GM12878 (cell line): ENCODE measurements around the gene ANKRD13C. TPM values are rescaled to one million over a fixed set of nuclear protein-coding genes. Genes with fewer than 3 reads are reported as not detected.

Source experiments
- BACH1 ChIP-seq: fragments of 450-650 bp; IDR thresholded peaks from 2 replicates; pipeline ENCODE4 v1.6.1; 2017; ENCODE audit warnings: mild to moderate bottlenecking, borderline replicate concordance
- BRCA1 ChIP-seq: IDR thresholded peaks from 2 replicates; pipeline ENCODE4 v1.6.1; 2011; ENCODE audit warnings: low read depth, low read length, improper control_type of control experiment
- CEBPZ ChIP-seq: fragments of 150-350 bp; IDR thresholded peaks from 2 replicates; pipeline ENCODE4 v1.6.1; 2016; ENCODE audit warnings: low read depth, low read length
- CHD1 ChIP-seq: IDR thresholded peaks from 2 replicates; pipeline ENCODE4 v1.6.1; 2012; ENCODE audit warnings: low read depth, low read length, improper control_type of control experiment
- ETV6 ChIP-seq, 2 experiments: fragments of 450-650 bp in 1 of 2; IDR thresholded peaks in 1 of 2; conservative IDR thresholded peaks in 1 of 2; 2 replicates each; pipeline ENCODE4 v1.6.1; 2014; ENCODE audit warnings: antibody characterized with exemption in 1 of 2, borderline replicate concordance in 1 of 2, low read depth in 1 of 2, mild to moderate bottlenecking in 1 of 2, moderate library complexity in 1 of 2
- FOXK2 ChIP-seq: fragments of 450-650 bp; IDR thresholded peaks from 2 replicates; pipeline ENCODE4 v1.6.1; 2017; ENCODE audit warnings: mild to moderate bottlenecking, moderate library complexity
- MLLT1 ChIP-seq: fragments of 450-650 bp; IDR thresholded peaks from 2 replicates; pipeline ENCODE4 v1.6.1; 2016; ENCODE audit warnings: mild to moderate bottlenecking
- NFYB ChIP-seq: IDR thresholded peaks from 2 replicates; pipeline ENCODE4 v1.6.1; 2011; ENCODE audit warnings: low read depth, mild to moderate bottlenecking, low read length, improper control_type of control experiment, moderate library complexity; ENCODE audit not compliant: insufficient read depth
- NRF1 ChIP-seq: conservative IDR thresholded peaks from 2 replicates; pipeline ENCODE4 v1.6.1; 2011; ENCODE audit warnings: mild to moderate bottlenecking, low read depth, low read length, improper control_type of control experiment
- POLR2AphosphoS2 ChIP-seq: IDR thresholded peaks from 2 replicates; pipeline ENCODE4 v1.6.1; 2011; ENCODE audit warnings: low read depth, mild to moderate bottlenecking, low read length, improper control_type of control experiment, moderate library complexity
- SMARCA5 ChIP-seq: fragments of 450-650 bp; IDR thresholded peaks from 2 replicates; pipeline ENCODE4 v1.6.1; 2017; ENCODE audit warnings: mild to moderate bottlenecking
- SMC3 ChIP-seq: IDR thresholded peaks from 2 replicates; pipeline ENCODE4 v1.6.1; 2011; ENCODE audit warnings: low read length, improper control_type of control experiment, borderline replicate concordance
- TAF1 ChIP-seq: IDR thresholded peaks from 2 replicates; pipeline ENCODE4 v1.6.1; 2011; ENCODE audit warnings: mild to moderate bottlenecking, low read depth, low read length, borderline replicate concordance
- ZBED1 ChIP-seq: IDR thresholded peaks from 2 replicates; pipeline ENCODE4 v1.6.1; 2016; ENCODE audit warnings: borderline replicate concordance
- ZBTB11 ChIP-seq: fragments of 450-650 bp; formaldehyde crosslinking; IDR thresholded peaks from 2 replicates; pipeline ENCODE4 v1.5.0; 2022; ENCODE audit warnings: mild to moderate bottlenecking, missing genetic modification characterization
- ZNF384 ChIP-seq: IDR thresholded peaks from 2 replicates; pipeline ENCODE4 v1.6.1; 2012; ENCODE audit warnings: low read depth, mild to moderate bottlenecking, low read length, improper control_type of control experiment, borderline replicate concordance
- ZSCAN29 ChIP-seq: fragments of 450-650 bp; IDR thresholded peaks from 2 replicates; pipeline ENCODE4 v1.6.1; 2017; ENCODE audit warnings: mild to moderate bottlenecking, moderate library complexity
- ZZZ3 ChIP-seq: IDR thresholded peaks from 2 replicates; pipeline ENCODE4 v1.6.1; 2011; ENCODE audit warnings: low read depth; ENCODE audit not compliant: control insufficient read depth, insufficient read length
- polyA plus RNA-seq, 11 experiments: library from polyadenylated mRNA; depleted of rRNA in 4 of 11; unstranded in 6 of 11; stranded (reverse) in 5 of 11; fragments of >200 nt; fragmentation: Nextera tagmentation in 4 of 11; fragmentation: Illumina TruSeq in 1 of 11; extraction: Ambion mirVana in 4 of 11; extraction: Trizol in 1 of 11; gene quantifications; 1 replicate in 1 of 11; 2 replicates in 10 of 11; pipeline versions ENCODE4 v1.2.1 to v1.2.3, GENCODE V29; 2011 to 2016; ENCODE audit warnings: inconsistent platforms in 2 of 11, missing spikeins in 2 of 11, low read depth in 1 of 11
- total RNA-seq, 4 experiments: library from RNA; depleted of rRNA in 3 of 4; stranded (reverse); fragments of >200 nt in 3 of 4; fragmentation: Illumina TruSeq in 1 of 4; extraction: Trizol in 1 of 4; gene quantifications; 2 replicates each; pipeline versions ENCODE4 v1.2.1 to v1.2.3, GENCODE V29; 2013 to 2021
- TF ChIP-seq, protein P1 (sequence below): IDR thresholded peaks from 2 replicates; pipeline ENCODE4 v1.6.1; 2011; ENCODE audit warnings: low read depth, low read length, improper control_type of control experiment, borderline replicate concordance

Gene ANKRD13C
- total and polyA plus RNA-seq, 10 of the 15 experiments (the other 5 are each of a cell fraction or from before 2014, with no cell fraction given) = 3.7 to 24.4 (median 14.1) TPM

- TF ChIP-seq, protein P1, sequence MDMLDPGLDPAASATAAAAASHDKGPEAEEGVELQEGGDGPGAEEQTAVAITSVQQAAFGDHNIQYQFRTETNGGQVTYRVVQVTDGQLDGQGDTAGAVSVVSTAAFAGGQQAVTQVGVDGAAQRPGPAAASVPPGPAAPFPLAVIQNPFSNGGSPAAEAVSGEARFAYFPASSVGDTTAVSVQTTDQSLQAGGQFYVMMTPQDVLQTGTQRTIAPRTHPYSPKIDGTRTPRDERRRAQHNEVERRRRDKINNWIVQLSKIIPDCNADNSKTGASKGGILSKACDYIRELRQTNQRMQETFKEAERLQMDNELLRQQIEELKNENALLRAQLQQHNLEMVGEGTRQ = no peak
- TF ChIP-seq FOXK2 (no peak), NRF1 (no peak), ZSCAN29 (no peak), CEBPZ (no peak), TAF1 (peak; percentile 96), ZNF384 (no peak), MLLT1 (peak; percentile 74; the same call in 1 of the 2 replicates), CHD1 (no peak), ZBED1 (no peak), ZBTB11 (no peak), ZZZ3 (no peak), BACH1 (no peak), SMC3 (no peak), SMARCA5 (peak; percentile 20; the same call in 1 of the 2 replicates), NFYB (no peak), ETV6 (conservative IDR thresholded peaks at IDR 0.05 in 1 of 2, IDR thresholded peaks at IDR 0.05 in 1 of 2; ENCODE audit: borderline replicate concordance in 1 of 2, low read depth in 1 of 2) (0 out of 4 replicates have a peak, but pooled peaks of 1 of the 2 experiments have one; percentile 22), POLR2AphosphoS2 (peak; percentile 81), BRCA1 (peak; percentile 86)
Observed at GRCh38 chr1:70354332-70355110, at the start of gene ANKRD13C (continued).
